SK-N-SH treated with all-trans-retinoic acid at 6 μM for 48 hours (cell line): ENCODE results near the gene KPNB1.

Experiments used
- ARNTL ChIP-seq: fragments of 450-650 bp; formaldehyde crosslinking; IDR thresholded peaks from 2 replicates; pipeline ENCODE4 v1.5.0; 2020; ENCODE audit warnings: low read depth, mild to moderate bottlenecking, moderate library complexity, borderline replicate concordance
- OSR1 ChIP-seq: fragments of 250-450 bp; sonication (Bioruptor Pico); IDR thresholded peaks from 2 replicates; pipeline ENCODE4 v1.8.0; 2022; ENCODE audit warnings: moderate library complexity, mild to moderate bottlenecking, inconsistent platforms
- PPARA ChIP-seq: fragments of 250-450 bp; sonication (Bioruptor Pico); IDR thresholded peaks from 2 replicates; pipeline ENCODE4 v1.5.0; 2020; ENCODE audit warnings: mild to moderate bottlenecking, borderline replicate concordance
- TCF4 ChIP-seq: fragments of 250-450 bp; sonication (Bioruptor Pico); IDR thresholded peaks from 2 replicates; pipeline ENCODE4 v1.8.0; 2021; ENCODE audit warnings: mild to moderate bottlenecking, moderate library complexity, borderline replicate concordance
- TOX ChIP-seq: fragments of 250-450 bp; sonication (Bioruptor Pico); IDR thresholded peaks from 2 replicates; pipeline ENCODE4 v1.8.0; 2021; ENCODE audit warnings: mild to moderate bottlenecking, moderate library complexity, borderline replicate concordance
- ZC3H10 ChIP-seq: fragments of 250-450 bp; sonication (Bioruptor Pico); IDR thresholded peaks from 2 replicates; pipeline ENCODE4 v1.5.1; 2021; ENCODE audit warnings: mild to moderate bottlenecking, moderate library complexity
- TF ChIP-seq, protein P1 (sequence below): fragments of 250-450 bp; sonication (Bioruptor Pico); IDR thresholded peaks from 2 replicates; pipeline ENCODE4 v1.5.1; 2020; ENCODE audit warnings: low read depth, mild to moderate bottlenecking, moderate library complexity
- TF ChIP-seq, protein P2 (sequence below): fragments of 250-450 bp; sonication (Bioruptor Pico); IDR thresholded peaks from 2 replicates; pipeline ENCODE4 v1.5.0; 2020; ENCODE audit warnings: mild to moderate bottlenecking, moderate library complexity

DNA sequence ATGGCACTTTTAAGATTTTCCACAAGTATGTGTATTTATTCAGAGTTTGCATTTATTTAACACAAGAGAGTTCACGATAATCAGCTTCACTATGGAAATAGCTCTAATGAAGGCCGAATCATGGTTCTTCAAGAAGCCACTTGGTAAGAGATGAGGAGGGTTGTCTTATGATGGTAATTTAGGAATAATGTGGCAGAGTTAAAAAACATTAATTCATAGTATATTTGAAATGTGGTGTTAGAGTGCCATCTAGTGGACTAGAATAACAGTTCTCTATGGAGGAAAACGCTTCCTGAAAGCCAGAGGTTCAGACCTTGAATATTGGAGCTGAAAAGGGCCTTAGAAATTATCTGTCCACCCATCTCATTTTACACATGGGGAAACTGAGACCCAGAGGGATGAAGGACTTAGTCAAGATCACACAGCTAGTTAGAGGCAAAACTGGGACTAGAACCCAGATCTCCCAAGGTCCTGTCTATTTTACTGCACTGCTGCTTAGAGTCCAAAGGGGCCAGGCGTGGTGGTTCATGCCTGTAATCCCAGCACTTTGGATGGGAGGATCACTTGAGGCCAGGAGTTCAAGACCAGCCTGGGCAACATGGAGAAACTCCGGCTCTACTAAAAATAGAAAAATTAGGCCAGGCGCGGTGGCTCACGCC is 33.8 kb upstream of the KPNB1 start:
- TF ChIP-seq TOX (no peak), OSR1 (CRISPR knock-in tag) (no peak), ARNTL (CRISPR knock-in tag) (no peak), PPARA (CRISPR knock-in tag) (no peak), TCF4 (CRISPR knock-in tag) (no peak), ZC3H10 (CRISPR knock-in tag) (no peak)
- TF ChIP-seq, protein P1, sequence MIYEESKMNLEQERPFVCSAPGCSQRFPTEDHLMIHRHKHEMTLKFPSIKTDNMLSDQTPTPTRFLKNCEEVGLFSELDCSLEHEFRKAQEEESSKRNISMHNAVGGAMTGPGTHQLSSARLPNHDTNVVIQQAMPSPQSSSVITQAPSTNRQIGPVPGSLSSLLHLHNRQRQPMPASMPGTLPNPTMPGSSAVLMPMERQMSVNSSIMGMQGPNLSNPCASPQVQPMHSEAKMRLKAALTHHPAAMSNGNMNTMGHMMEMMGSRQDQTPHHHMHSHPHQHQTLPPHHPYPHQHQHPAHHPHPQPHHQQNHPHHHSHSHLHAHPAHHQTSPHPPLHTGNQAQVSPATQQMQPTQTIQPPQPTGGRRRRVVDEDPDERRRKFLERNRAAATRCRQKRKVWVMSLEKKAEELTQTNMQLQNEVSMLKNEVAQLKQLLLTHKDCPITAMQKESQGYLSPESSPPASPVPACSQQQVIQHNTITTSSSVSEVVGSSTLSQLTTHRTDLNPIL (CRISPR knock-in tag) = no peak
- TF ChIP-seq, protein P2, sequence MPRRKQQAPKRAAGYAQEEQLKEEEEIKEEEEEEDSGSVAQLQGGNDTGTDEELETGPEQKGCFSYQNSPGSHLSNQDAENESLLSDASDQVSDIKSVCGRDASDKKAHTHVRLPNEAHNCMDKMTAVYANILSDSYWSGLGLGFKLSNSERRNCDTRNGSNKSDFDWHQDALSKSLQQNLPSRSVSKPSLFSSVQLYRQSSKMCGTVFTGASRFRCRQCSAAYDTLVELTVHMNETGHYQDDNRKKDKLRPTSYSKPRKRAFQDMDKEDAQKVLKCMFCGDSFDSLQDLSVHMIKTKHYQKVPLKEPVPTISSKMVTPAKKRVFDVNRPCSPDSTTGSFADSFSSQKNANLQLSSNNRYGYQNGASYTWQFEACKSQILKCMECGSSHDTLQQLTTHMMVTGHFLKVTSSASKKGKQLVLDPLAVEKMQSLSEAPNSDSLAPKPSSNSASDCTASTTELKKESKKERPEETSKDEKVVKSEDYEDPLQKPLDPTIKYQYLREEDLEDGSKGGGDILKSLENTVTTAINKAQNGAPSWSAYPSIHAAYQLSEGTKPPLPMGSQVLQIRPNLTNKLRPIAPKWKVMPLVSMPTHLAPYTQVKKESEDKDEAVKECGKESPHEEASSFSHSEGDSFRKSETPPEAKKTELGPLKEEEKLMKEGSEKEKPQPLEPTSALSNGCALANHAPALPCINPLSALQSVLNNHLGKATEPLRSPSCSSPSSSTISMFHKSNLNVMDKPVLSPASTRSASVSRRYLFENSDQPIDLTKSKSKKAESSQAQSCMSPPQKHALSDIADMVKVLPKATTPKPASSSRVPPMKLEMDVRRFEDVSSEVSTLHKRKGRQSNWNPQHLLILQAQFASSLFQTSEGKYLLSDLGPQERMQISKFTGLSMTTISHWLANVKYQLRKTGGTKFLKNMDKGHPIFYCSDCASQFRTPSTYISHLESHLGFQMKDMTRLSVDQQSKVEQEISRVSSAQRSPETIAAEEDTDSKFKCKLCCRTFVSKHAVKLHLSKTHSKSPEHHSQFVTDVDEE = no peak
